T follicular helper cell (primary cell): Measurements from ENCODE around the gene UTP18.
"Not testable (repeated sequence)": the region's sequence is repeated elsewhere in the genome, so short reads cannot be mapped to it uniquely, and the experiment has no call there.

Experiments
- DNase-seq: peaks from one replicate; pipeline ENCODE4 v3.0.0-alpha.2; 2020; ENCODE audit warnings: low read depth

Gene UTP18

DNA sequence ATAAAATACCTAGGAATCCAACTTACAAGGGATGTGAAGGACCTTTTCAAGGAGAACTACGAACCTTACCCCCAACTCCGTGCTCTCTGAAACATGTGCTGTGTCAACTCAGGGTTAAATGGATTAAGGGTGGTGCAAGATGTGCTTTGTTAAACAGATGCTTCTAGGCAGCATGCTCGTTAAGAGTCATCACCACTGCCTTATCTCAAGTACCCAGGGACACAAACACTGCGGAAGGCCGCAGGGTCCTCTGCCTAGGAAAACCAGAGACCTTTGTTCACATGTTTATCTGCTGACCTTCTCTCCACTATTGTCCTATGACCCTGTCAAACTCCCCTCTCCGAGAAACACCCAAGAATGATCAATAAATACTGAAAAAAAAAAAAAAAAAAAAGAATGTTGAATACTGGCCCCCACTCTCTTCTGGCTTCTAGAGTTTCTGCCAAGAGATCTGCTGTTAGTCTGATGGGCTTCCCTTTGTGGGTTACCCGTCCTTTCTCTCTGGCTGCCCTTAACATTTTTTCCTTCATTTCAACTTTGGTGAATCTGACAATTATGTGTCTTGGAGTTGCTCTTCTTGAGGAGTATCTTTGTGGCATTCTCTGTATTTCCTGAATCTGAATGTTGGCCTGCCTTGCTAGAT is 70.6 kb downstream of the UTP18 start:
- DNase-seq, result not testable (repeated sequence)

DNA sequence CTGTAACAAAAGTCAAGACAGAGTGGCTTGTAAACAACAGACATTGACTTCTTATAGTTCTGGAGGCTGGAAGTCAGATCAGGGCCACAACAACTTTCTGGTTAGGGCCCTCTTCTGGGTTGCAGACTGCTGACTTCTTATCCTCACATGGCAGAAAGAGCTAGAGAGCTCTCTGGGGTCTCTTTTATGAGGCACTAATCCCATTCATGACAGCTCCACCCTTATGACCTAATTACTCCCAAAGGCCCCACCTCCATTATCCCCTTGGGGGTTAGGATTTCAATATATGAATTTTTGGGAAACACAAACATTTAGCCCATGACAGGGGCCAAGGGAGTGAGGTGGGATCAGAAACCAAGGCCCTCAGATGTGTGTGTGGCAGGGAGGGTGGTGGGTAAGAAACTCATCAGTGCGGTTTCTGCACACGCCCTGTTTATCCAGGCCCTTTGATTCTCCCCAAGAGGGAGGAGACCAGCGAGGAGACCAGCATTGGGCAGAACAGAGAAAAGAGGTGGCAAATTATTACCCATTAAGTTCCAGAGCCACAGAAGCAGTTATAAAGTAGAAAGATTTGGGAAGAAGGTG is 74.8 kb downstream of the UTP18 start:
- no peak for DNase-seq

DNA sequence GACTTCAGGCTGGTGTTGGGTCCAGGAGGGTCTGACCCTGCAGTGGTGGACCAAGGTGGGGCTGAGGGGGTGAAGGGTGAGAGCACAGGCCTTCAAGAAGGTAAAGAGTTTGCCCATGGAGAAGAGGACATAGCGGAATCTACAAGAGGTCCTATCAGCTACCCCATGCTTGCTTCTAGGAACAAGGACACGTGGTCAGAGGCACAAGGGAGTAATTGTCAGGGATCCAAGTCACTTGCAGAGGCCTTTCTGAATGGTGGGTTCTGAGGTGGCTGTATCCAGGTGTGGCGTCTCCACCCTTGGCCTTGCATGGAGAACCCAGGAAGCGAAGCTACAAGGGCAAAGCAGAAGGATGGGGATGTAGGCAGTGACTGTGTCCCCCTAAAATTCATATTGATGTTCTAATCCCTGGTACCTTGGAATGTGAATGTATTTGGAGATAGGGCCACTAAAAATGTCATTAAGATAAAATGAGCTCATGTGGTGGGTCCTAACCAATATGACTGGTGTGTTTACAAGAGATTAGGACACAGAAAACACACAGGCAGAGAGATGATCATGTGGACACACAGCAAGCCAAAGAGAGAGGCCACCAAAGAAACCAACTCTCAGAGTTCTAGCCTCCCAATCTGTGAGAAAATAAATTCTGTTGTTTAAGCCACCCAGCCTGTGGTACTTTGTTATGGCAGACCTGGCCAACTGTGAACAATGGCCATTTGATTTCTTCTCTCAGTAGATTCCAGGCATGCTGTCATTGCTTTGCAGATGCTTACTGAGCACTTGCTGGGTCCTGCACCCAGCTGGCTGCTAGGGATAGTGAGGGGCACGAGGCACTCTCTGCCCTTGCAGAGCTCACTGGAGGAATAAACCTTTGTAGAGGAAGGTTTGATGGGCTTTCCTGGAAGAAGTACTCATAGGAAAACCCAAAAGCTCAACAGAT is 75.8 kb downstream of the UTP18 start:
- DNase-seq, result no peak

DNA sequence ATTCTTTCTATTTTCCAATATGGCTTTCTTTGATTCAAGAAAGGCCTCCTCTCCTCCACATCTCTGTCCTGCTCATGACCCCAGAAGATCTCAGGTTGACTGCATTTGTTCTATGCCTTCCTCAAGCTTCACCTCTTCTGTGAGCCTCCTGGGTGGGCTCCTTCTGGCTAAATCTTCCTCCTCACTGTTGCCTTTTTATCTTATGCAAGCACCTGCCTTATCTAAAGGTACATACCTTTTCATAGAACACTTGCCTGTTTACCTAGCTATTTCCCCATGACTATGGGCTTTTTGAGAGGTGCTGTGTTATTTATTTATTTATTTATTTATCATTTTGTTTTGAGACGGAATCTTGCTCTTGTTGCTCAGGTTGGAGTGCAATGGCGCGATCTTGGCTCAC is 81.1 kb downstream of the UTP18 start:
- no peak for DNase-seq

DNA sequence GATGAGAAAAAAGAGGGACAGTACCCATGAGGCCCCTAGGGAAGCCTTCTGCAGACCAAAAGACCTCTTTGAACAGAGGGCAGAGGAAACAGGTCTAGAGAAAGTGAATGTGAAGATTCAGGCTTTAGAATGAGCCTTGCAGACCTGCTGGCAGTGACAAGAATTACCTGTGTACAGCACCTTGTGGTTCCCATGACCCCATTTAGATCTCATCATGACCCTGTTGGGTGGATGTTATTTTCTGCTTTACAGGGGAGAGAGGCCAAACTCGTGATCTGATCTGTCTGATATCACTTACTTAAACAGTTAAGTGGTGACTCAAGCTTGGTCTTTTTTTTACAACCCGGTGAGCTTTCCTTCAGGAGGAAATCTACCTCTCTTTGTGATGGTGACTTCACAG is 81.9 kb downstream of the UTP18 start:
- no peak for DNase-seq

DNA sequence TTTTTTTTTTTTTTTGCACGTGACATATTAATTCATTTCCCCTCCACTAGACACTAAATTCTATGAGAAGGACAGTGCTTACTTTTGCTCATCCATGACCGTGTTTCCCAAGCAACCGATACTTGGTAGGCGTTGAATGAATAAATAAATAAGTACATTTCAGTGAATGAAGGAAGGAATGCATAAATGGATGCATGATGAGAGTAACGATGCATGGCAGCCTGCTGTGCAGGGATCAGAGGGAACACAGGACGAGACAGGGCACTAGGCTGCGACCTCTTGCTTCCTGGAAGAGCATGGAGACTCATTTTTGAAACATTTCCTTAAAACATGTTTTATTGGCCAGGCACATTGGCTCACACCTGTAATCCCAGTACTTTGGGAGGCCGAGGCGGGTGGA is 84.2 kb downstream of the UTP18 start:
- DNase-seq, result no peak

DNA sequence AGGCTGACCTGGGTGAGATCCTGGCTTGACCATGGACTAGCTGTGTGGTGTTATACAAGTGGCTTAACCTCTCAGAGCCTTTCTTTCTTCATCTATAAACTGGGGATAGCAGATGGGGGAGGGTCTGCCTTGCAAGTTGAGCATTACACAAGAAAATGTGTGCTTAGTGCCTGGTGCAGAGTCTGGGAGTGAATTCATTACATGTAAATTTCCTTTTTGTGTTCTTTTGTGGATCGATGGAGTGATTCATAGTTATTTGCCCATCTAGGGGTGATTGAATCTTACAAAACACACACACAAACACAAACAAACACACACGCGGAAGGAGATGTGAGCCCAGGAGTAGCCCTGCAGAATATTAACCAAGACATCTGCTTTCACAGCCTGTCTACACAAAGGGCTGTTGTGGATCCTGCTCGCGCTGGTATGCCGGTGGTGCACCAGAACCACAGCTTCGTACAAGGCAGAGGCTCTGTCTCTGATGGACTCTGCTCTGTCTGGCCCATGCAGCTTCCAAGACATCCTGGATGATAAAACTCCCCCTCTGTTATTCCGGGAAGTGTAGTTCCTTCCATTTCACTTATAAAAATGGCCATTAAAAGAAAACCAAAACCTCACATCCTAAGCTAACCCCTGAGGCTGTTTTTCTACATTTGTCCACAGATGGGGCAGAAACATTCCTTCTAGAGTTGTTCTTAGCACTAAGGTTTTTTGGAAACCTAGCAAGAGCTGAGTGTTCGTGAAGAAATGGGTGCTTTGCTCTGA is 86.1 kb downstream of the UTP18 start:
- DNase-seq, result no peak
